Right hindlimb (tissue), 1 donor: Measurements from ENCODE around the gene PLXNB2.

ENCODE experiments used
- DNase-seq: peaks from one replicate; pipeline ENCODE4 v3.0.0-alpha.2; 2018

The PLXNB2 gene

GRCh38 chr22:50297510-50298265, 9.8 kb downstream of the PLXNB2 start:
- no peak for DNase-seq

- no peak for DNase-seq
Measured at GRCh38 chr22:50296658-50297490, 10.6 kb downstream of the PLXNB2 start.

GRCh38 chr22:50294319-50294656, 13.2 kb downstream of the PLXNB2 start:
- DNase-seq = no peak

GRCh38 chr22:50293441-50294318, 13.8 kb downstream of the PLXNB2 start:
- peak; percentile 80 for DNase-seq

GRCh38 chr22:50292643-50293440, 14.6 kb downstream of the PLXNB2 start:
- no peak for DNase-seq

GRCh38 chr22:50289942-50290630, 17.4 kb downstream of the PLXNB2 start:
- DNase-seq = no peak

- no peak for DNase-seq
Measured at GRCh38 chr22:50289151-50289941, 18.1 kb downstream of the PLXNB2 start.

- DNase-seq = no peak
Measured at GRCh38 chr22:50287731-50288130, 19.7 kb downstream of the PLXNB2 start.

- DNase-seq = no peak
Measured at GRCh38 chr22:50286701-50287318, 20.6 kb downstream of the PLXNB2 start.

- no peak for DNase-seq
Measured at GRCh38 chr22:50286275-50286674, 21.2 kb downstream of the PLXNB2 start.

- no peak for DNase-seq
Measured at GRCh38 chr22:50285568-50286229, 21.7 kb downstream of the PLXNB2 start.

GRCh38 chr22:50284479-50284878, 23.0 kb downstream of the PLXNB2 start:
- DNase-seq = no peak

- no peak for DNase-seq
Measured at GRCh38 chr22:50283821-50284220, 23.6 kb downstream of the PLXNB2 start.

- DNase-seq = no peak
Measured at GRCh38 chr22:50282361-50283155, 24.9 kb downstream of the PLXNB2 start.

- DNase-seq = no peak
Measured at GRCh38 chr22:50281957-50282356, 25.5 kb downstream of the PLXNB2 start.

GRCh38 chr22:50281384-50281760, 26.1 kb downstream of the PLXNB2 start:
- no peak for DNase-seq

GRCh38 chr22:50280708-50281383, 26.6 kb downstream of the PLXNB2 start:
- no peak for DNase-seq

GRCh38 chr22:50280022-50280707, 27.3 kb downstream of the PLXNB2 start:
- no peak for DNase-seq
